Measurements from ENCODE around the gene TMEM273. TPM values are rescaled to one million over a fixed set of nuclear protein-coding genes. Genes with fewer than 3 reads are reported as not detected.

The TMEM273 gene
- total RNA-seq, 4 donors from 2014 or later: 1.3 to 10.6 (median 6.8) TPM

GRCh38 chr10:49217645-49218044 lies 29.5 kb upstream of the TMEM273 start:
- Histone ChIP-seq H3K4me1 (no peaks in the 10 kb centered on the region), H3K9me3 (no peaks in the 10 kb centered on the region), H3K4me3 (no peak overlapping the region), H3K27ac (no peak overlapping the region), H3K36me3 (no peaks in the 10 kb centered on the region), H3K27me3 (no peaks in the 10 kb centered on the region)
- 42% methylated on average over 2 of the region's 2 CpGs for WGBS
- DNase-seq (ENCODE audit: low spot score in 2 of 2): no peak
- no peak for TF ChIP-seq EP300 (IDR thresholded peaks at IDR 0.05)
- no peak for TF ChIP-seq POLR2AphosphoS5 (IDR thresholded peaks at IDR 0.05)
- no peak for TF ChIP-seq CTCF (IDR thresholded peaks at IDR 0.05)
- TF ChIP-seq POLR2A (IDR thresholded peaks at IDR 0.05): no peak

- H3K4me1 ChIP-seq: no peaks in the 10 kb centered on the region
- no peaks in the 10 kb centered on the region for H3K36me3 ChIP-seq
- no peaks in the 10 kb centered on the region for H3K9me3 ChIP-seq
- H3K27ac ChIP-seq: no peak overlapping the region
- H3K27me3 ChIP-seq: no peaks in the 10 kb centered on the region
- TF ChIP-seq POLR2A (IDR thresholded peaks at IDR 0.05): no peak
- TF ChIP-seq POLR2AphosphoS5 (IDR thresholded peaks at IDR 0.05): no peak
- no peak overlapping the region for H3K4me3 ChIP-seq
- no peak for DNase-seq (ENCODE audit: low spot score in 2 of 2)
- WGBS: 70% methylated on average over 3 of the region's 3 CpGs
Observed at GRCh38 chr10:49213211-49213610, 25.0 kb upstream of the TMEM273 start.

GRCh38 chr10:49212783-49213182 lies 24.6 kb upstream of the TMEM273 start:
- no peaks in the 10 kb centered on the region for H3K36me3 ChIP-seq
- TF ChIP-seq EP300 (IDR thresholded peaks at IDR 0.05): no peak
- TF ChIP-seq POLR2A (IDR thresholded peaks at IDR 0.05): no peak
- TF ChIP-seq CTCF (IDR thresholded peaks at IDR 0.05): no peak
- TF ChIP-seq POLR2AphosphoS5 (IDR thresholded peaks at IDR 0.05): no peak
- no peaks in the 10 kb centered on the region for H3K4me1 ChIP-seq
- no peak overlapping the region for H3K4me3 ChIP-seq
- no peak for DNase-seq (ENCODE audit: low spot score in 2 of 2)
- no peak overlapping the region for H3K27ac ChIP-seq
- H3K27me3 ChIP-seq: no peaks in the 10 kb centered on the region
- no peaks in the 10 kb centered on the region for H3K9me3 ChIP-seq
- WGBS: 70% methylated on average over 1 of the region's 1 CpG

- H3K27me3 ChIP-seq: no peaks in the 10 kb centered on the region
- no peaks in the 10 kb centered on the region for H3K9me3 ChIP-seq
- no peak overlapping the region for H3K4me3 ChIP-seq
- no peak for TF ChIP-seq POLR2A (IDR thresholded peaks at IDR 0.05)
- no peak for TF ChIP-seq CTCF (IDR thresholded peaks at IDR 0.05)
- no peak for TF ChIP-seq POLR2AphosphoS5 (IDR thresholded peaks at IDR 0.05)
- TF ChIP-seq EP300 (IDR thresholded peaks at IDR 0.05): no peak
- H3K27ac ChIP-seq: no peak overlapping the region
- DNase-seq (ENCODE audit: low spot score in 2 of 2): no peak
- H3K36me3 ChIP-seq: no peaks in the 10 kb centered on the region
- no peaks in the 10 kb centered on the region for H3K4me1 ChIP-seq
- 78% methylated on average over 1 of the region's 1 CpG for WGBS
Observed at GRCh38 chr10:49212076-49212475, 23.9 kb upstream of the TMEM273 start.

- Histone ChIP-seq H3K27ac (no peak overlapping the region), H3K9me3 (no peaks in the 10 kb centered on the region), H3K4me1 (no peaks in the 10 kb centered on the region), H3K4me3 (no peak overlapping the region), H3K36me3 (no peaks in the 10 kb centered on the region), H3K27me3 (peaks cover 4% of the 10 kb centered on the region)
- 79% methylated on average over 2 of the region's 2 CpGs for WGBS
- TF ChIP-seq POLR2AphosphoS5 (IDR thresholded peaks at IDR 0.05): no peak
- no peak for TF ChIP-seq POLR2A (IDR thresholded peaks at IDR 0.05)
- no peak for TF ChIP-seq EP300 (IDR thresholded peaks at IDR 0.05)
- no peak for TF ChIP-seq CTCF (IDR thresholded peaks at IDR 0.05)
- DNase-seq (ENCODE audit: low spot score in 2 of 2): no peak
Observed at GRCh38 chr10:49208996-49209395, 20.8 kb upstream of the TMEM273 start.

- no peak overlapping the region for H3K4me3 ChIP-seq
- no peaks in the 10 kb centered on the region for H3K4me1 ChIP-seq
- no peaks in the 10 kb centered on the region for H3K9me3 ChIP-seq
- TF ChIP-seq CTCF (IDR thresholded peaks at IDR 0.05): no peak
- TF ChIP-seq POLR2A (IDR thresholded peaks at IDR 0.05): no peak
- TF ChIP-seq EP300 (IDR thresholded peaks at IDR 0.05): no peak
- TF ChIP-seq POLR2AphosphoS5 (IDR thresholded peaks at IDR 0.05): no peak
- H3K27ac ChIP-seq: no peak overlapping the region
- DNase-seq (ENCODE audit: low spot score in 2 of 2): no peak
- 79% methylated on average over 9 of the region's 9 CpGs for WGBS
- H3K36me3 ChIP-seq: no peaks in the 10 kb centered on the region
- H3K27me3 ChIP-seq: peaks cover 4% of the 10 kb centered on the region
Observed at GRCh38 chr10:49207936-49208487, 19.8 kb upstream of the TMEM273 start.

All from suprapubic skin (tissue), 4 donors.